Endodermal cell (in vitro differentiated cells): ENCODE results near the gene EIF4EBP3. TPM values are rescaled to one million over a fixed set of nuclear protein-coding genes. Genes with fewer than 3 reads are reported as not detected.
A peak's percentile ranks its signal among the peaks of the same experiment; 100 is the strongest.
"Not testable (repeated sequence)": the region's sequence is repeated elsewhere in the genome, so short reads cannot be mapped to it uniquely, and the experiment has no call there.

Source experiments
- DNase-seq: peaks from one replicate; pipeline ENCODE4 v3.0.0-alpha.2; 2017
- H3K27ac ChIP-seq: 2 replicates; pipeline ENCODE4 v1.5.1; 2013; ENCODE audit warnings: mild to moderate bottlenecking, low read depth, low read length, moderate library complexity
- H3K27me3 ChIP-seq: 2 replicates; pipeline ENCODE4 v1.6.1; 2013; ENCODE audit warnings: mild to moderate bottlenecking, low read length, moderate library complexity; ENCODE audit not compliant: insufficient read depth, control insufficient read depth, poor library complexity, severe bottlenecking
- H3K36me3 ChIP-seq: 2 replicates; pipeline ENCODE4 v1.7.0; 2013; ENCODE audit warnings: mild to moderate bottlenecking, low read length, moderate library complexity; ENCODE audit not compliant: control insufficient read depth, insufficient read depth
- H3K4me1 ChIP-seq: one replicate; pipeline ENCODE4 v1.7.0; 2013; ENCODE audit warnings: low read length; ENCODE audit not compliant: control insufficient read depth, insufficient read depth
- H3K4me3 ChIP-seq: 2 replicates; pipeline ENCODE4 v1.5.1; 2013; ENCODE audit warnings: mild to moderate bottlenecking, low read length, moderate library complexity
- H3K9ac ChIP-seq: 2 replicates; pipeline ENCODE4 v1.6.1; 2013; ENCODE audit warnings: mild to moderate bottlenecking, low read length, moderate library complexity; ENCODE audit not compliant: poor library complexity, severe bottlenecking; ENCODE audit errors: extremely low read depth
- H3K9me3 ChIP-seq: 2 replicates; pipeline ENCODE4 v1.6.1; 2013; ENCODE audit warnings: mild to moderate bottlenecking, low read length, moderate library complexity; ENCODE audit not compliant: control insufficient read depth
- H3K27ac Mint-ChIP-seq: 2 replicates; pipeline ENCODE4 v1.8.0; 2020; ENCODE audit warnings: mixed read lengths
- H3K27me3 Mint-ChIP-seq: 2 replicates; pipeline ENCODE4 v1.8.0; 2021; ENCODE audit warnings: mild to moderate bottlenecking, mixed read lengths; ENCODE audit not compliant: insufficient read depth
- H3K36me3 Mint-ChIP-seq: 2 replicates; pipeline ENCODE4 v1.8.0; 2020; ENCODE audit warnings: low read depth, mixed read lengths
- H3K4me1 Mint-ChIP-seq: 2 replicates; pipeline ENCODE4 v1.8.0; 2020; ENCODE audit warnings: mixed read lengths
- H3K4me3 Mint-ChIP-seq: 2 replicates; pipeline ENCODE4 v1.8.0; 2020; ENCODE audit warnings: mild to moderate bottlenecking, moderate library complexity, mixed read lengths
- H3K9me3 Mint-ChIP-seq: 2 replicates; pipeline ENCODE4 v1.8.0; 2020; ENCODE audit warnings: mild to moderate bottlenecking, mixed read lengths
- WGBS, 2 experiments: methylation state at CpG; one replicate each; pipeline versions ENCODE4 v1.1.5 to v1.1.7; 2013; ENCODE audit warnings: missing lambda C conversion rate in 2 of 2, mixed read lengths in 1 of 2; ENCODE audit not compliant: insufficient coverage in 1 of 2, insufficient read length in 1 of 2; 5-methylcytosine and 5-hydroxymethylcytosine counted together
- total RNA-seq, 2 donors: library from RNA; stranded (reverse); fragmentation: NEBNext Ultra II Directional in 1 of 2; extraction: Animal tissue kit (Norgen Biotek cat#: 25700) in 1 of 2; gene quantifications; 2 replicates in 1 of 2; 3 replicates in 1 of 2; pipeline ENCODE4 v1.2.1, GENCODE V29; 2021
- TF ChIP-seq, protein P1 (sequence below): fragments of 200-600 bp; sonication (generic); conservative IDR thresholded peaks from 2 replicates; pipeline ENCODE4 v1.5.0; 2021; ENCODE audit warnings: antibody characterized with exemption, mild to moderate bottlenecking

EIF4EBP3 gene
- total RNA-seq, 2 donors from 2014 or later, result 5.1 to 6.3 TPM

DNA sequence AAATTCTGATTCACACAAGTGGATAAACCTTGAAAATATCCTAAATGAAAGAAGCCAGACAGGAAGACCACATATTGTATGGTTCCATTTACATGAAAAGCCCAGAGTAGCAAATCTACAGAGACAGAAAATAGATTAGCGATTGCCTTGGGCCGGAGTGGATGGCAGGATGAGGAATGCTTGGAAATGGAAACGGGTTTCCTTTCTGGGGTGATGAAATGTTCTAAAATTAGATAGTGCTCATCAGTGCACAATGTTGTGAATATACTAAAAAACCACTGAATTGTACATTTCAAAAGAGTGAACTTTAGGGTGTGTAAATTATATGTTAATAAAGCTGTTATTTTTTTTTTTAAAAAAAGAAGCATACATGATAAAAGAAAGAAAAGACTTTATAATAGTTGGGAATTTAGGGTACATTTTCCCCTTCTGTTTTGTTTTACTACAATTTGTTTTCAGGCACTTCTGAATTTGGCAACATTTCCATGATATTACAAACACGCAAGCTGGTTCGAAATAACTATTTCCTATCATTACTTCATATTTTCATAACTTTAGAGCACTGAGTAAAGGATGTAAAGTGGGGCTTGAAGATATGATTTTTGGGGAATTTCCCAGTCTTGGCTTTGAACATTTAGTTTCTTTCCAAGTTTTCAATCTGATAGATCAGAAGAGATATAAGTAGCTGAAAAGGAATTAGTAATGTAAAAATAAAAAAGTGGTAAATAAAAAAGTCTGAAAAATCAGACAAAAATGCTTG, 41.0 kb downstream of the EIF4EBP3 start:
- Histone ChIP-seq H3K9ac (no peak overlapping the region), H3K36me3 (no peaks in the 10 kb centered on the region), H3K4me1 (no peaks in the 10 kb centered on the region), H3K4me3 (no peak overlapping the region), H3K9me3 (no peaks in the 10 kb centered on the region), H3K27ac (no peak overlapping the region), H3K27me3 (no peaks in the 10 kb centered on the region)
- no peak for DNase-seq
- Mint-ChIP-seq H3K27me3 (peaks cover 3% of the 10 kb centered on the region), H3K4me3 (no peak overlapping the region), H3K9me3 (peaks cover 12% of the 10 kb centered on the region), H3K36me3 (peaks cover under 1% of the 10 kb centered on the region), H3K27ac (no peak overlapping the region), H3K4me1 (peaks cover 3% of the 10 kb centered on the region)
- 80 to 95% methylated on average over 1 to 5 of the region's 5 CpGs for WGBS, 2 experiments
- TF ChIP-seq, protein P1, sequence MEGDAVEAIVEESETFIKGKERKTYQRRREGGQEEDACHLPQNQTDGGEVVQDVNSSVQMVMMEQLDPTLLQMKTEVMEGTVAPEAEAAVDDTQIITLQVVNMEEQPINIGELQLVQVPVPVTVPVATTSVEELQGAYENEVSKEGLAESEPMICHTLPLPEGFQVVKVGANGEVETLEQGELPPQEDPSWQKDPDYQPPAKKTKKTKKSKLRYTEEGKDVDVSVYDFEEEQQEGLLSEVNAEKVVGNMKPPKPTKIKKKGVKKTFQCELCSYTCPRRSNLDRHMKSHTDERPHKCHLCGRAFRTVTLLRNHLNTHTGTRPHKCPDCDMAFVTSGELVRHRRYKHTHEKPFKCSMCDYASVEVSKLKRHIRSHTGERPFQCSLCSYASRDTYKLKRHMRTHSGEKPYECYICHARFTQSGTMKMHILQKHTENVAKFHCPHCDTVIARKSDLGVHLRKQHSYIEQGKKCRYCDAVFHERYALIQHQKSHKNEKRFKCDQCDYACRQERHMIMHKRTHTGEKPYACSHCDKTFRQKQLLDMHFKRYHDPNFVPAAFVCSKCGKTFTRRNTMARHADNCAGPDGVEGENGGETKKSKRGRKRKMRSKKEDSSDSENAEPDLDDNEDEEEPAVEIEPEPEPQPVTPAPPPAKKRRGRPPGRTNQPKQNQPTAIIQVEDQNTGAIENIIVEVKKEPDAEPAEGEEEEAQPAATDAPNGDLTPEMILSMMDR, result no peak

- Histone ChIP-seq H3K9ac (no peak overlapping the region), H3K36me3 (no peaks in the 10 kb centered on the region), H3K27me3 (no peaks in the 10 kb centered on the region), H3K9me3 (no peaks in the 10 kb centered on the region), H3K27ac (no peak overlapping the region), H3K4me3 (no peak overlapping the region), H3K4me1 (no peaks in the 10 kb centered on the region)
- Mint-ChIP-seq H3K27ac (peak overlapping the region; percentile 39), H3K9me3 (peaks cover 6% of the 10 kb centered on the region), H3K36me3 (no peaks in the 10 kb centered on the region), H3K4me1 (peaks cover 3% of the 10 kb centered on the region), H3K4me3 (no peak overlapping the region), H3K27me3 (peaks cover 3% of the 10 kb centered on the region)
- TF ChIP-seq, protein P1, result no peak
- DNase-seq, result no peak
- 87 to 90% methylated on average over 5 to 7 of the region's 7 CpGs for WGBS, 2 experiments
These were observed 43.4 kb downstream of the EIF4EBP3 start for GRCh38 chr5:140590861-140591260.

GRCh38 chr5:140591747-140592372, 44.4 kb downstream of the EIF4EBP3 start:
- Mint-ChIP-seq H3K4me3 (no peak overlapping the region), H3K27me3 (peaks cover 3% of the 10 kb centered on the region), H3K27ac (no peak overlapping the region), H3K9me3 (peaks cover 6% of the 10 kb centered on the region), H3K4me1 (peaks cover 3% of the 10 kb centered on the region), H3K36me3 (no peaks in the 10 kb centered on the region)
- H3K4me1 ChIP-seq, result no peaks in the 10 kb centered on the region
- no peak for DNase-seq
- WGBS, 2 experiments, result 86 to 87% methylated on average over 5 of the region's 5 CpGs
- no peaks in the 10 kb centered on the region for H3K36me3 ChIP-seq
- no peak overlapping the region for H3K4me3 ChIP-seq
- no peaks in the 10 kb centered on the region for H3K27me3 ChIP-seq
- no peak overlapping the region for H3K27ac ChIP-seq
- H3K9me3 ChIP-seq, result no peaks in the 10 kb centered on the region
- no peak overlapping the region for H3K9ac ChIP-seq
- TF ChIP-seq, protein P1, result no peak

- Mint-ChIP-seq H3K4me3 (peak overlapping the region; percentile 72), H3K27ac (peak overlapping the region; percentile 96)
- H3K27me3 Mint-ChIP-seq, H3K27ac ChIP-seq, H3K4me3 ChIP-seq, H3K9ac ChIP-seq, H3K36me3 ChIP-seq, H3K27me3 ChIP-seq, H3K4me1 Mint-ChIP-seq, H3K9me3 Mint-ChIP-seq, H3K9me3 ChIP-seq, H3K4me1 ChIP-seq, H3K36me3 Mint-ChIP-seq, DNase-seq: not testable (repeated sequence)
- 81 to 95% methylated on average over 4 to 13 of the region's 14 CpGs for WGBS, 2 experiments
These were observed 45.6 kb downstream of the EIF4EBP3 start for GRCh38 chr5:140593070-140593469.
